ENCODE measurements around the gene LPO.
A peak's percentile ranks its signal among the peaks of the same experiment; 100 is the strongest.

LPO gene

DNA sequence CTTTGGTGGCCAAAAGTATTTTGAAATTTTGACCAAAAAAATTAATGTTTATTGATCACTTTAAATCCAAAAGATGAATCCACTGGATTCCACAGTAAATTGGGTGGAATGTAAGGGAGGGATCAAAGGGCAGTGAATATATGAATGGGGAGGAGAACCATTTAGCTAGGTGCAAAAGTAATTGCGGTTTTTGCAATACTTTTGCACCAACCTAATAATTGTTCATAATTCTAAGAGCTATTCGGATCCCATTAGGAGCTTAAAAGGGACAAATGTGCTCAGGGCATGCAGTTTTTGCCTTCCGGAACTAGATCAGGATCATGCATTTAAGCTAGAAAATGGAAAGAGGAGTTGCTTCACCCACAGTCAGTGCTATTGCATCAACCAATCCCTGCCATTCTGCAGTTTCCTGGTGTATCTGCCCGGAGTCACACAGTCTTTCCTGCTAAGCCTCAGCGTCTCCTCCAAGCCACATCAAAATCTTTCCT lies at the start of gene LPO:
TSS of gene LPO (plus strand) at position 438 of the 488 bp plus-strand sequence. CDS start 4,396 bp downstream, outside the sequence.
- DNase-seq = no peak

DNA sequence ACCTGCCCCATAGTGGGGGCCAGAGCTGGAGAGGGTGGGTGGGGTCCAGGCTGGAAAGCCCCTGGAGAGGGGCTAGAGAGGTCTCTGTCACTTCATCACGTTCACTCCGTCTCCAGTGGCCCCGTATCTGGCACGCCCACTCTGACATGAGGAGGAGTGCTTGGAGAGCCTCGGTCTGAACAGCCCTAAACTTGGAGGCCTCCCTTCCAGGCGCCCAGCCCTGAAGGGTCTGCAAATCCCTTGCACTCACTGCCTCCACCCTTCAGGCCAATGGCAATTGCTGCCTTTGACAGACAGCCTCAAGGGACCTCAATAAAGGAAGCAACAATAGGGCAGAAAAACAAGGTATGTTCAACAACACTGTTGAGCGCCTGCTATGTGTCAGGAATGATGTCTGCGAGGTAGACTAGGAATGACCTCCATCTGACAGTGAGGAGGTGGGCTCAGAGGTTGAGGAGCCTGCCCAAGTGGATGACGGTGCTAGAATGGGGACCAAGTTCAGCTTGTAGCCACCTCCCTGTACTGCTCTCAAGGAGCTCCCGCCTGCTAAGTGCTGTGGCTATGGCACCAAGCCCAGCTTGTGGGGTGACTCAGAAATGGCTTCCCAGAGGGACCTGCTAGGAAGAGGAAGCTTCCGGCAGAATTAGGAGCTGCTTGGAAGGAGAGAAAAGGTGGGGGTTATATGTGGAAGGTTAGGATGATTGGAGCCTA lies 48.8 kb upstream of the LPO start:
- DNase-seq = no peak

DNA sequence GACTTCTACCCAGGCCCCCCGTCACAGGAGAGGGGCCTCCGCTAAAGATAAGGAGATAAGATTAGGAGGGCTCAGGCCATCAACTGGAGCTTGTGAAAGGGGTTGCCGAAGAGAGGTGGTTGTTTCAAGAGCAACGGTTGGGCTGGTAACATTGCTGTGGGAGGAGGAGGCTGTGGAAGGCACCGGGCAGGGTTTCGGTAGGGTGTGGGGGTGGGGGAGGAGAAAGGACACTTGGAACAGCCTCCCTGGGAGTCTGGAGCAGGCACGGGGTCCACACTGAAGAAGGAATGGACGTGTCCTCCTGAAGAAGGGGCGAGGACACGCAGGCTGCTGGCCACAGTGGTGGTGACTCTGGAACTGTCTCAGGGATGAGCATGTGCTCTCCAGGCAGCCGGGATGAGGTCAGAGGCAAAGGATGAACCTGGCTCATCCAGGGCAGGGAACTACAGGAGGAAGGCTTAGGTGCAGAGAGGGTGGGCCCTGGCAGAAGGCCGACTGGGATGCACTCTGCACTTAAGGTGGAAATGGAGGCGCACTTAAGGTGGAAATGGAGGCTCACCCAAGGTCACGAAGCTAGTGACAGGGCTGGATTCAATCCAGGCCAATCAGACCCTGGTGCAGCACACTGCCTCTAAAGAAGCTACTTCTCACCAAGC lies 47.0 kb upstream of the LPO start:
- no peak for DNase-seq

DNA sequence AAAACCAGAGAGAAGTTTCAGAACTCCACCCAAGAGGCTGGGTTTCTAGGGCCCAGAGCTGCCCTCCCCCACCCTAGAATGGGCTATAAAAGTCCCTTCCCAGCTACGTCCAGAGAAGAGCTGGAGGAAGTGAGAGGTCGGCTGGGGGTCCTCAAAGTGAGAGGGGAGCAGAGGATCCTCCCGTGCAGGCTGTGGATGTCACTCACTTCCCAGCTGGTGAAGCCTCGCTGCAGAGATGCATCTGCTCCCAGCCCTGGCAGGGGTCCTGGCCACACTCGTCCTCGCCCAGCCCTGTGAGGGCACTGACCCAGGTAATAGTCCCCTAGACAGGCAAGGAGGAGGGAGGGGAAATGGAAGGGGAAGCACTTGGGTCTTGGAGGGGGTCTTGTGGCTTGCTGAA lies 45.8 kb upstream of the LPO start, which contains the start of gene EPX:
TSS of gene EPX (plus strand) at position 115 of the 400 bp plus-strand sequence. CDS start at position 236, 121 bp downstream.
- no peak for DNase-seq

DNA sequence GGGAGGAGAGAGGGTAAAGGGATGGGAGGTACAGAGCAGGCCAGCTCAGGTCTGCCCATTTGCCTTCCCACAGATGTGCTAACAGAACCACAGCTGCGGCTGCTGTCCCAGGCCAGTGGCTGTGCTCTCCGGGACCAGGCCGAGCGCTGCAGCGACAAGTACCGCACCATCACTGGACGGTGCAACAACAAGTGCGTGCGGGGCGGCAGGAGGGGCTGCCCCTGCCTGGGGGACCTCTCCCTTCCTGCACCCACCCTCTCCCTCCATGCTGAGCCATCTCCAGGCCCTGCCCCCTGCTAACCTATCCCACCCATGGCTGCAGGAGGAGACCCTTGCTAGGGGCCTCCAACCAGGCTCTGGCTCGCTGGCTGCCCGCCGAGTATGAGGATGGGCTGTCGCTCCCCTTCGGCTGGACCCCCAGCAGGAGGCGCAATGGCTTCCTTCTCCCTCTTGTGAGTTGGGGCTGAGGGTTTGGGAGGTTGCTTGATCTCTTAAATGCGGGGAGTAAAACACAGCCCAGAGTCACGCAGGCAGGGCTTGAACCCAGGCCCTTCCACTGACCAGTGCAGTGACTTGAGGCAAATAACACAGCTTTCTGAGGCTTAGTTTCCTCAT lies 44.6 kb upstream of the LPO start:
- DNase-seq = no peak

DNA sequence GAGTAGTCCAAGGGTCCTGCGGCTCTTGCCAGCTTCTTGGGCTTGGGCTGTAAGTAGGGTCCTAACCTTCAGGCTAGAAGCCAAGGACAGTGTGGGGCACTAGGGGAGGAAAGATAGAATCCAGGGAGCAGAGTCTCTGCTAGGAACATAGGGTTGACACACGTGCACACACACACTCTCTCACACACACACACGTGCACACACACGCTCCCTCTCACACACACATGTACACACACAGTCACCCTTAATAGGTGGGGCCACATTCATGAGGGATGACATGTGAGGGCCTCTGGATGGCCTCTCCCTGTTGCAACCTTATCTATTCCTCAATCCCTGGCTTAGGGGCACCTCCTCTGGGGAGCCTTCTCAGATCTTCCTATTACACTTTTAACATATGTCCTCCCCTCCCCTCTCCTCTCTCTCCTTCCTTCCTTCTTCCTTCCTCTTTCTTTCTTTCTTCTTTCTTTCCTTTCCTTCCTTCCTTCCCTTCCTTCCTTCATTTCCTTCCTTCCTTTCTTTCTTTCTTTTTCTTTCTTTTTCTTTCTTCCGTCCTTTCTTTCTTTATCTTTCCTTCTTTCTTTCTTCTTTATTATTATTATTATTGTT lies 42.8 kb upstream of the LPO start:
- DNase-seq = no peak

DNA sequence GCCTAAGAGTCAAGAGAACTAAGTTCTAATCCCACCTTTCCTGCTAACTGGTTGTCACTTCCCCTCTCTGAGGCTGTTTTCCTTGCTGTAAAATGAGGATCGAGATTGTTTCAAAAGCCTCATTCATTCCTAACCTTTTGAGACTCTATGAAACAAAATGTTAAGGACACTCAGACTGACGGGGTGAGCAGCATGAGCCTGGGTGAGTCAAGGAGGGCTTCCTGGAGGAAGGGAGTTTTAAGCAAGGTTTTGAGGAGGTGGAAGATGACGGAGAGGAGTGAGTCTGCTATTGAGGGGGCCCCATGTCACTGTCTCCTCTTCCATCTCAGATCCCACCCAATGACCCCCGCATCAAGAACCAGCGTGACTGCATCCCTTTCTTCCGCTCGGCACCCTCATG lies 41.8 kb upstream of the LPO start:
- DNase-seq = no peak

DNA sequence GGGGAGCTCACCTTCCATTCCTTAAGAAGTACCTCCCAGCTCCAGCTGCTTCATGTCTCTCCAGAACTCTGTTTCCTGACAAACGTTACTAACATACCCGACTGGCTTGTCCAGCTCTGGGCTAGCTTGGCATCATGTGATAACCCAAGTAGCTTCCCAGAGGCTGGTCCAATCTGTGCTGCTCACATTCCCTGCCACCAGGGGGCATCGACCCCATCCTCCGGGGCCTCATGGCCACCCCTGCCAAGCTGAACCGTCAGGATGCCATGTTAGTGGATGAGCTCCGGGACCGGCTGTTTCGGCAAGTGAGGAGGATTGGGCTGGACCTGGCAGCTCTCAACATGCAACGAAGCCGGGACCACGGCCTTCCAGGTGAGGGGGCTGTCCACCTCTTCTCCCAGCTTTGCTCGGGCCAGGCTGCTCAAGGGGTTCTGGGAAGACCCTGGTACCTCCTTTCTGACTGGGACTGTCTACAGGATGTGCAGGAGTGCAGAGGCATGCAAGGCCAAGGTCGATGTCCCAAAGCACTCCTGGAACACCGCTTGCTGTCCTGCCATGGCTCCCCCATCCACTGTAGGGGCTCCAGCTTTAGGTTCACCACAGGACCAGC lies 38.3 kb upstream of the LPO start:
- peak; percentile 68 for DNase-seq

DNA sequence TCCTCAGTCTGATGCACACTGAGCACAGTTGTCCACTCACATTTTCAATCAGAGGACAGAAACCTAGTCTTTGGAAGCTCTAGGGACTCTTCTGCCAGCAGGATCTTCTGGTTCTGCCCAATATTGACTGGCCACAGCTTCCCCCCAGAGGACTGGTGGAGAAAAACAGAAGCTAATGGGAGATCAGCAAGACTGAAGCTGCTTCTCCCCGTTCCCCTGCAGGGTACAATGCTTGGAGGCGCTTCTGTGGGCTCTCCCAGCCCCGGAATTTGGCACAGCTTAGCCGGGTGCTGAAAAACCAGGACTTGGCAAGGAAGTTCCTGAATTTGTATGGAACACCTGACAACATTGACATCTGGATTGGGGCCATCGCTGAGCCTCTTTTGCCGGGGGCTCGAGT lies 35.5 kb upstream of the LPO start:
- DNase-seq = no peak

DNA sequence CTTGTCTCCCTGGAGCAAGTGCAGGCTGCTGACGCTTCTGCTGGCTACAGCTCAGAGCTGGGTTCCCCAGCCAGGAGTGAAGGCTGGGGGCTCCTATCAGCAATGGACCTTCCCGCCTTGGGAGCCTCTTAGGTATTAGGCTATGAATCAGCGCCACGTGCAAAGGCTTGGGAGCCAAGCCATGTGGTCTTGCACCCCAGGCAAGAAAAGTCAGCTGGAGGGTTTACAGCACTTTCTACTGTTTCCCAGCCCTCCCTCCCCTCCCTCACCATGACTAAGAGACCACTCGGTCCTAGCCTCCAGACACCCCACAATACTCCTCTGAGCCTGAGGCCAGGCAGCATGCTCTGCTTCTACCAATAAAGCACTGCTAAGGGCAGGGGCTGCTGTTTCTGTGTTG lies 33.6 kb upstream of the LPO start:
- DNase-seq = no peak

DNA sequence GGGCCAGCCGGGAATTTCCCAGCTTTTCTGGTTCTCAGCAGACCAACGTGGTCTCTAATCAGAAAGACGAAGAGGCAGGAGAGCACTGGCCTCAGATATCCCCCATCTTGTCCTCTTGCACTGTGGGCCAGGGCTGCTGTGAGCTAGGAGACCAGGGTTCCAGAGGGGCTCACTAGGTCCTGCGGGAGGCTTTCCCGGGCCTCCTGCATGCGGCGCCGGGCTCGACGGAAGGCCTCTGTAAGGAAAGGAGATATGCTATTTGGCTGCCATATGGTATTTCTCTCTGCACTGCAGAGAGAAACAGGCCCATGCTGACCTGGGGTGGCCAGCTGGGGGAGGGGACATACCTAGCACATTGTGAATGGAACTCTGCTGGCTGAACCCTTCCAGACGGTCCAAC lies 32.4 kb upstream of the LPO start:
- no peak for DNase-seq

DNA sequence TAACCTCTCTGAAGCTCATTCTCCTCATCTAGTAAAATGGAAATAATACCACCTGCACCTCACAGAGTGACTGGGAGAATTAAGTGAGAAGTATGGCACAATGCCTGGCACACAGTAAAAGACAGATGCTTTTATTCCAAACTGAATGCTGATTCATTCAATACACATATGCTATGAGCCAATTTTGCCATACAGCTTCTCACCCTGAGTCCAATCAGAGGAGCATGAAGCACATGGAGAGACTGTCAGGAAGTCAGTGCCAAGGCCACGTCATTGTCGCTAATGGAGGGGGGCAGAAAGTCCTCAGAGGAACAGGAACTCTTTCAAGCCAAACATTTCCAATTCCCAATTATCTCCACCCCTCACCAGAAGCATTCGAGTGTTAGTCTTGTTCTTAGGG lies 30.9 kb upstream of the LPO start:
- no peak for DNase-seq

DNA sequence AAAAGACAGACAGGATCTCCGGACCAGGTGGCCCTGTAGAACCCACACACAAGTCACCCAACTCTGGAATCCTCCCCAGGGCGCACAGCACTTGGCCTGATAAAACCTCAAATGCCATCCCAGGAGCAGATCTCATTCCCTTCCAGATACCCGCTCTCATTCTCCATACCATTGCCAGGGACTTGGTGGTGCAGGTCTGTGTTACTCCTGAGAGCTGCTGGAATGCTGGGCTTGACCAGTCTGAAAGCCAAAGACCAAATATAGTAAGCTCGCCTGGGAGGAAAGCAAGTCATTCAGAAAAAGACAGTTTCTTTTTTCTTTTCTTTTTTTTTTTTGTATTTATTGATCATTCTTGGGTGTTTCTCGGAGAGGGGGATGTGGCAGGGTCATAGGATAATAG lies 30.0 kb upstream of the LPO start:
- no peak for DNase-seq

DNA sequence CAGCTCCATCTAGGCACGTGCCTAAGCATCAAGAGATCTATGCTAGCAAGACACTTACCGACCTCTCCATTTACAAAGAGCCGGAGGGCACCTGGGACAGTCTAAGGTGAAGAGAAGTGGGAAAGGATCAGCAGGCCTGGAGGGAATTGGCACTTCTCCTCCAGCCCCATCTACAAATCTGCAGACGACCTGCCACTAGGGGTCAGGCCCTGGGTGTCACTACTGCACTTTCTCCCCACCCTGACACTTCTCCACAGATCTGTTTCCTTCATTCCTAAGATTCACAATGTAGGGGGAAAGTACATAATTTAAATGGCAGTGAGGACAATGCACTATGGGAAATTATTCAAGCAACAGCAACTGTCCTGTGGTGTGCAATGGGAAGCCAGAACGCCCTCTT lies 27.5 kb upstream of the LPO start:
- DNase-seq = no peak

DNA sequence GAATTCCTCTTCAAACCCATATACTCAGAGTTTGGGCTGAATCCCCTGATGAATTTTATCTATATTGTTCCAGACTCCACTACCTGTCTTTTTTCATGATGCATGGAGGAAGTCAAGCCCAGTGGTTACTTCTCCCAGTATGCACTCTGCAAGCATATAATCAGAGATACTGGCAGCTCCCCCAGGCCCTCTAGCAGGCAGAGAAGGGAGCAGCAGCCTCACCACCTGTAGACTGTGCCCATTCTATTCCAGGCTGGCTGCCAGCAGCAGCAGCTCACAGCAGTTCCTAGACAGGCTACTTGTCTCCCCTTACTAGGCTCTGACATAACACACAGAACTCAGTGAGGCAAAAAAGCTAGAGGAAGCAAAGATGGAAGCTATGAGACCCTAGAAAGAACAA lies 22.7 kb upstream of the LPO start:
- DNase-seq = no peak

DNA sequence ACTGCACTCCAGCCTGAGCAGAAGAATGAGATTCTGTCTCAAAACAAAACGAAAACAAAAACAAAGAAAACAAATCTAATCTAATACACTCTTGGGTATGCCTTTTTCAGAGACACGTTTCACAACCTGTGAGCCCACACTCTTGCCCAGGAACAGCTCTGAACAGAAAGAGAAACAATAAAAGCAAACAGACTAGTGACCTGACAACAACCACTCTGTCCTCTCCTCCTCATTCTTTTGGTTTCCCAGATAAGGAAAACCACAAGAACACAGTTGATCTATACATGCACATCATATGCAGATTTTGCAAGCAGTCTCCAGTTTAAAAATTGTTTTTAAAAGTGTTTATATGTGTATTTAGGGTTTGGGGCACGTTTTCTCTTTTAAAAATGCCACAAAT lies 20.6 kb upstream of the LPO start:
- DNase-seq = no peak

DNA sequence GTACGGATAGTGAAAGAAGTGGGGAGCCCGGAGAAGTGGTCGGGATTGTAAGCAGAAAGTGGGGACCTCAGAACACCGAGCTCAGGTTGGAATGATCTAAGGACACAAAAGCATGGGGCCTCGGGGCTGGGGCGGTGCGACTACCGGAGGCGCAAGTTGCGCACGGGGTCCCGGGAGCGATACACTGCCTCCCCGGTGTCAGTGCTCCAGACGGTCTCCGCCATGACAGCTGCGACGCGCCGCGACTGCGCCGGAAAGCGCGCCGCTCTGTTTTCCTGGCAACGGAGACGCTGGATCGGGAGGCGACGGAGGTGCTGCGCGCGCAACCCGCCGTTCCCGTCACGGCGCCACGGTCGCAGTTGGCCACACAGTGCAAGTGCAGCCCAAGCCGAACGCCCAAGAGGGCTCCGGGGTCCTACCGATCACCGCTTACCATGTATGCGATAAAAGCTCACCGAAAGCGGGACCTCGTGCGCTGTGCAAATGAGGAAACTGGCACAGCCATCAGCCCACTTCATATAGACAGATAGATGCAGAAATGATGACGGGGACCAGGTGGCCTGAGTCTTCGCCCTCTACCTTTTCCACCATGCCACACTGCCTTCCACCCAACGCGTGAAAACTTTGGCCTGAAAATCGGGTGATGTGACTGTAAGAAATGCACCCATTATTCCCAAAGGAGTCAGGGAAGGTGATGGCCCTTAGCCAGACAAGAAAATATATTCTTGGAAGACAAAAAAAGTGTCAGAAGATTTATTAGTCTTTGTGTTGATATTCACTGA lies 19.2 kb upstream of the LPO start, which contains the start of gene MKS1:
TSS of gene MKS1 (minus strand) at position 249 of the 782 bp plus-strand sequence. CDS start at position 224, 25 bp downstream.
- DNase-seq = peak; percentile 96

DNA sequence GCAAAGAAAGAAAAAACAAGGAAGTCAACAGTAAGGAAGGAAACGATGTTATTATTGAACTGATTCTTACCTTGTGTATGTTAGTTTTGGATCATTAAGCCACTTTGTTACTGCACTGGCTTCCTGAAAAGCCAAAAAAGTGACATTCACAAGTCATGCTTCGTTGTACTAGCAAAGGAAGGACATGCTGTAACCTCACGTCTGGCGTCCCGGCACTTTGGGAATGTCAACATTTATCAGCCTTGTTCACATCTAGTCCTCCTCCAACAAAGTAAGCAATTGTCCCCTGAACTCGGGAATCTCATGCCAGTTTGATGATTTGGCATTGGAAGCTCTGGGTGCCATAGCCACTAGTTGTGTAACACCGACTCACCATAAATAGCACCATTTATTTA lies 18.6 kb upstream of the LPO start:
- no peak for DNase-seq

DNA sequence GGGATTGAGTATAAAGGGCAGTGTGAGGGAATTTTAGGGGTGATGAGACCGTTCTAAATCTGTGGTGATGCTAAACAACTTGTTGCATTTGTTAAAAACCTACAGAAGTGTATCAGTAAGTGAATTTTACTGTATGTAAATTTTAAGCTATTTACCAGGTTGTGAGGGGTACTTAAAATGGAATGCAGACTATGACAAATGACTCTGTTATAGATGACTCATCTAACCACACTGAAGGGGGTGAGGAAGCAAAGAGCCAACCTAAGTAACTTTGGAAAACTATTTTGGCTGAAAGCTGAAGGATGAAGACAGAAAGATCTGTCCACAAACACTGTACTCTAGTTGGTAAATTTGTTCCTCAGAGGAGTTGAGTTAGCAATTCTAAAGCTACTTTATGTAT lies 14.1 kb upstream of the LPO start:
- no peak for DNase-seq

DNA sequence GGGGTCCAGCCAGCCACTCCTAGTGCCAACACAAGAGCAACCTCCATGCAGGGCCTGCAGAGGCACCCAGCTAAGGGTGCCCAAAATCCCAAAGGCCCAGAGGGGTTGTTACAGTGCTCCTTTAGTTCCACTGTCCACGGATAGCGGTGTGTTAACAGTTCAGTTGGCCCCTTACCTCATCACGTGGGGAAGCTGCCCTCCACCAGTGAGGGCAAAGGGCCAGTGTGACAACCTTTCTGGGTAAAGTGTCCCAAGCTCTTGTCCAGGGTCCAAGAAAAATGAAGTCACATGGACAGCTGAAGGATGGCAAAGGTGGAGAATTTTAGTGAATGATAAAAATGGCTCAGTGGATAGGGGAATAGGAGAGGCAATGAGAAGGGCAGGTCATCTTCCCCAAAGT lies 10.7 kb upstream of the LPO start:
- DNase-seq = no peak

DNA sequence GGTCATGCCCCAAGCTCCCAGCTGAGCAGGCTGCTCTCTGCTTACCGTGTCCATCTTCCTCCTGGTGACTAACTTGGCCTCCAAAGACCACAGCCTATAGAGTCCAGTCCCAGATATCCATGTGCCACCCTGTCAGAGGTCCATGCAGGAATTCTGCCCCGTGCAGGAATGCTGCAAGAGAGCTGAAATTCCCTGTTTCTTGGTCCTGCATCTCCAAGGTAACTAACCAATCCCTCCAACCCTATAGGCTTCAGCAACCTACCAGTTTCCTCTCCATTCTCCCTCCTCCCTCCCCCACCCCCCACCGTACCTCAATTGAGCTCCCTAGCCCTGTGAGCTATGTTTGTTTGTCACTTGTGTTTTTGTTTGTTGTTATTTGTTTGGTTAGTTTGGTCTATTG lies 9.7 kb upstream of the LPO start:
- DNase-seq = no peak

DNA sequence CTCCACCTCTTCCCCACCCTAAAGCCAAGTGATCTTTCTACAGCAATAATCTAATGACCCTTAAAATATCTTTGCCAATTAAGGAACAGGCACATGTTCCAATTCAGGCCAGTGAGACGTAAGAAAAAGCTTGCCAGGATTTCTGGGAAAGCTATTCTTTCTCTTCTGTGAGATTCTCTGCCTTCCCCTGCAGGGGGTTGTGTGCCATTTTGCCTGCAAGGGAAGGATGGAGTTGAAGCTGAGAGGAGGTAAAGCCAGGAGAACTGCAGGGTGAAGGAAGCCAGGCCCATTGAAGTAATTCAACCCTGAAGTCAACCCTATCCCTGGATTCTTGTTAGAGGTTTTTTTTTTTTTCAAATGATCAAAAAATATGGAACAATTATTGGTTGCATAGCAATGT lies 9.0 kb upstream of the LPO start:
- DNase-seq = no peak
